Gastroesophageal sphincter (tissue), 3 donors: ENCODE results near the gene TENM3.

Source experiments
- CTCF ChIP-seq, 4 experiments: fragments of 200-600 bp in 2 of 4; fragments of 450-650 bp in 2 of 4; sonication (generic) in 1 of 4; IDR thresholded peaks; one replicate each; pipeline ENCODE4 v1.5.1; 2017 to 2019; ENCODE audit warnings: antibody characterized with exemption in 4 of 4, mild to moderate bottlenecking in 2 of 4, moderate library complexity in 2 of 4
- POLR2AphosphoS5 ChIP-seq: sonication (generic); formaldehyde crosslinking; IDR thresholded peaks from one replicate; pipeline ENCODE4 v1.6.1; 2017; ENCODE audit warnings: antibody characterized with exemption

GRCh38 chr4:182828360-182829025 is 585.3 kb downstream of the TENM3 start:
- TF ChIP-seq CTCF (IDR thresholded peaks at IDR 0.05) (no peak), POLR2AphosphoS5 (no peak)
